H1 (cell line): ENCODE data around the gene CCSER2. TPM values are rescaled to one million over a fixed set of nuclear protein-coding genes. Genes with fewer than 3 reads are reported as not detected.

Experiments
- CTCF ChIA-PET: fragments of 300-600 bp; sonication (Branson Sonifier 250); formaldehyde crosslinking; loops from one replicate; lab custom pipeline; 2021; ENCODE audit not compliant: partially characterized antibody; lab: Charles Lee
- POLR2A ChIA-PET: fragments of 300-600 bp; sonication (Branson Sonifier 250); formaldehyde crosslinking; loops from one replicate; lab custom pipeline; 2021; ENCODE audit warnings: inconsistent platforms; ENCODE audit not compliant: partially characterized antibody; lab: Charles Lee
- DNase-seq, 2 experiments: peaks; one replicate each; pipeline versions ENCODE4 v3.0.0 to v3.0.0-alpha.2; 2010 to 2022; ENCODE audit warnings: low spot score in 2 of 2, low read depth in 1 of 2, mixed read lengths in 1 of 2
- FAIRE-seq: peaks from 2 replicates; lab custom pipeline; 2011; peaks lifted over from hg19 to GRCh38; lab: Jason Lieb, UNC
- H2AFZ ChIP-seq: 2 replicates; pipeline ENCODE4 v1.8.1; 2012; ENCODE audit warnings: low read length, inconsistent platforms
- H2AK5ac ChIP-seq: 2 replicates; pipeline ENCODE4 v1.6.1; 2013; ENCODE audit warnings: low read depth, low read length
- H2BK120ac ChIP-seq: replicated peaks from 2 replicates; pipeline ENCODE3; 2013; ENCODE audit warnings: low read depth, low read length, inconsistent platforms
- H2BK12ac ChIP-seq: 2 replicates; pipeline ENCODE4 v1.6.1; 2013; ENCODE audit warnings: low read depth, low read length
- H2BK15ac ChIP-seq: 2 replicates; pipeline ENCODE4 v1.6.1; 2013; ENCODE audit warnings: low read length
- H2BK20ac ChIP-seq: 2 replicates; pipeline ENCODE4 v1.6.1; 2013; ENCODE audit warnings: low read length
- H2BK5ac ChIP-seq: 2 replicates; pipeline ENCODE4 v1.6.1; 2013; ENCODE audit warnings: low read depth, low read length
- H3K14ac ChIP-seq: 2 replicates; pipeline ENCODE4 v1.6.1; 2013; ENCODE audit warnings: inconsistent platforms; ENCODE audit not compliant: insufficient read length
- H3K18ac ChIP-seq: 2 replicates; pipeline ENCODE4 v1.6.1; 2013; ENCODE audit warnings: low read length; ENCODE audit errors: extremely low read depth
- H3K23ac ChIP-seq: 2 replicates; pipeline ENCODE4 v1.6.1; 2013; ENCODE audit warnings: inconsistent platforms; ENCODE audit not compliant: insufficient read length
- H3K23me2 ChIP-seq: 2 replicates; pipeline ENCODE4 v1.6.1; 2013; ENCODE audit warnings: low read depth, low read length
- H3K27ac ChIP-seq: 2 replicates; pipeline ENCODE4 v1.6.1; 2011; ENCODE audit warnings: low read depth, low read length, inconsistent platforms
- H3K27me3 ChIP-seq, 4 experiments: replicated peaks in 1 of 4; 1 replicate in 1 of 4; 2 replicates in 3 of 4; pipeline versions ENCODE4 v1.6.1 to v1.8.1; 2011 to 2013; ENCODE audit warnings: low read length in 3 of 4, mild to moderate bottlenecking in 3 of 4, inconsistent platforms in 2 of 4, mixed read lengths in 2 of 4, moderate library complexity in 1 of 4; ENCODE audit not compliant: control insufficient read depth in 3 of 4, insufficient read depth in 3 of 4; ENCODE audit errors: extremely low read depth in 1 of 4
- H3K36me3 ChIP-seq, 4 experiments: 2 replicates each; pipeline versions ENCODE4 v1.6.1 to v1.8.1; 2011 to 2013; ENCODE audit warnings: mild to moderate bottlenecking in 4 of 4, low read length in 3 of 4, moderate library complexity in 2 of 4, control low read depth in 1 of 4, inconsistent platforms in 1 of 4; ENCODE audit not compliant: insufficient read depth in 4 of 4, control insufficient read depth in 2 of 4
- H3K4ac ChIP-seq: replicated peaks from 2 replicates; pipeline ENCODE3; 2013; ENCODE audit warnings: low read length, low read depth, mixed read lengths, inconsistent platforms; ENCODE audit not compliant: insufficient read length
- H3K4me1 ChIP-seq, 4 experiments: replicated peaks in 1 of 4; 1 replicate in 1 of 4; 2 replicates in 3 of 4; pipeline versions ENCODE4 v1.6.1 to v1.8.1; 2011 to 2013; ENCODE audit warnings: low read length in 3 of 4, inconsistent platforms in 2 of 4, mixed read lengths in 1 of 4; ENCODE audit not compliant: insufficient read depth in 4 of 4, control insufficient read depth in 3 of 4
- H3K4me2 ChIP-seq, 2 experiments: 2 replicates each; pipeline versions ENCODE4 v1.6.1 to v1.8.1; 2011 to 2013; ENCODE audit warnings: low read depth in 2 of 2, low read length in 2 of 2, control low read depth in 1 of 2, inconsistent platforms in 1 of 2, mild to moderate bottlenecking in 1 of 2; ENCODE audit not compliant: insufficient read depth in 1 of 2
- H3K4me3 ChIP-seq, 4 experiments: fragments of 200-600, 300-600 bp in 1 of 4; sonication (generic), shearing (Covaris generic), sonication (Bioruptor Twin) in 1 of 4; 2 replicates each; pipeline versions ENCODE4 v1.5.1 to v1.8.1; 2011 to 2016; ENCODE audit warnings: low read length in 4 of 4, low read depth in 3 of 4, control low read depth in 2 of 4, inconsistent platforms in 2 of 4, mild to moderate bottlenecking in 2 of 4, mixed read lengths in 1 of 4, moderate library complexity in 1 of 4; ENCODE audit not compliant: insufficient read depth in 2 of 4; ENCODE audit errors: extremely low read depth in 1 of 4
- H3K56ac ChIP-seq: replicated peaks from 2 replicates; pipeline ENCODE3; 2013; ENCODE audit warnings: low read depth, mild to moderate bottlenecking, mixed read lengths, low read length, inconsistent platforms; ENCODE audit not compliant: insufficient read length
- H3K79me1 ChIP-seq: 2 replicates; pipeline ENCODE4 v1.6.1; 2013; ENCODE audit warnings: low read depth, low read length, control low read depth
- H3K79me2 ChIP-seq, 2 experiments: 2 replicates each; pipeline versions ENCODE4 v1.6.1 to v1.8.1; 2012 to 2013; ENCODE audit warnings: low read length in 2 of 2, mild to moderate bottlenecking in 2 of 2, inconsistent platforms in 1 of 2; ENCODE audit not compliant: insufficient read depth in 2 of 2, control insufficient read depth in 1 of 2
- H3K9ac ChIP-seq, 4 experiments: replicated peaks in 1 of 4; 1 replicate in 1 of 4; 2 replicates in 3 of 4; pipeline versions ENCODE4 v1.6.1 to v1.8.1; 2011 to 2013; ENCODE audit warnings: low read depth in 3 of 4, low read length in 3 of 4, control low read depth in 2 of 4, mild to moderate bottlenecking in 2 of 4, moderate library complexity in 2 of 4, inconsistent platforms in 1 of 4; ENCODE audit errors: extremely low read depth in 1 of 4
- H3K9me3 ChIP-seq, 2 experiments: 2 replicates each; pipeline versions ENCODE4 v1.6.1 to v1.8.1; 2012 to 2013; ENCODE audit warnings: mild to moderate bottlenecking in 2 of 2, moderate library complexity in 2 of 2, control low read depth in 1 of 2, inconsistent platforms in 1 of 2, low read depth in 1 of 2, low read length in 1 of 2, mixed read lengths in 1 of 2; ENCODE audit not compliant: insufficient read depth in 2 of 2
- H4K20me1 ChIP-seq, 2 experiments: replicated peaks in 1 of 2; 2 replicates each; pipeline versions ENCODE3 to v1.8.1; 2011 to 2013; ENCODE audit warnings: inconsistent platforms in 2 of 2, low read length in 2 of 2, mild to moderate bottlenecking in 1 of 2; ENCODE audit not compliant: insufficient read depth in 2 of 2, control insufficient read depth in 1 of 2
- H4K5ac ChIP-seq: 2 replicates; pipeline ENCODE4 v1.6.1; 2013; ENCODE audit warnings: low read length, low read depth, mixed read lengths, inconsistent platforms; ENCODE audit not compliant: insufficient read length
- H4K8ac ChIP-seq: 2 replicates; pipeline ENCODE4 v1.8.0; 2013; ENCODE audit warnings: mild to moderate bottlenecking, moderate library complexity, low read length, inconsistent platforms; ENCODE audit not compliant: insufficient read depth; ENCODE audit errors: extremely low read depth
- H4K91ac ChIP-seq: replicated peaks from 2 replicates; pipeline ENCODE3; 2013; ENCODE audit warnings: low read length, mixed read lengths, inconsistent platforms; ENCODE audit not compliant: insufficient read length
- NANOG ChIP-seq: IDR thresholded peaks from 2 replicates; pipeline ENCODE4 v1.6.1; 2011; ENCODE audit warnings: low read length, low read depth, mild to moderate bottlenecking, inconsistent platforms; ENCODE audit not compliant: insufficient read depth, poor library complexity, severe bottlenecking
- WGBS, 2 experiments: shearing (Covaris generic) in 1 of 2; methylation state at CpG; one replicate each; pipeline versions ENCODE4 v1.1.6 to v1.1.7; 2013 to 2015; ENCODE audit warnings: low lambda C conversion rate in 2 of 2, mixed read lengths in 2 of 2, inconsistent platforms in 1 of 2, low coverage in 1 of 2, missing lambda C conversion rate in 1 of 2; ENCODE audit not compliant: insufficient replicate concordance in 2 of 2, insufficient coverage in 1 of 2, insufficient read length in 1 of 2; ENCODE audit errors: extremely low coverage in 1 of 2, missing lambda C conversion rate in 1 of 2; 5-methylcytosine and 5-hydroxymethylcytosine counted together
- polyA plus RNA-seq, 7 experiments: library from polyadenylated mRNA; depleted of rRNA in 3 of 7; stranded (reverse) in 5 of 7; unstranded in 2 of 7; fragments of >200 nt in 5 of 7; fragments of 200-250 nt in 2 of 7; gene quantifications; 1 replicate in 5 of 7; 2 replicates in 1 of 7; 4 replicates in 1 of 7; pipeline versions ENCODE4 v1.2.1 to v1.2.3, GENCODE V29; 2011 to 2013; ENCODE audit warnings: missing spikeins in 2 of 7, mixed read lengths in 2 of 7
- total RNA-seq: library from RNA; stranded (reverse); fragmentation: NEBNext Ultra II Directional; extraction: Animal tissue kit (Norgen Biotek cat#: 25700); gene quantifications from 2 replicates; pipeline ENCODE4 v1.2.1, GENCODE V29; 2021

CCSER2 gene
- total and polyA plus RNA-seq, 2 of the 8 experiments (the other 6 are each of a cell fraction or from before 2014, with no cell fraction given): 6.9 to 30.5 TPM

GRCh38 chr10:84540022-84540616, 211.7 kb downstream of the CCSER2 start:
- H2AFZ ChIP-seq: no peak overlapping the region
- H3K9me3 ChIP-seq: no peaks in the 10 kb centered on the region
- H2BK12ac ChIP-seq: no peak overlapping the region
- H3K36me3 ChIP-seq: no peaks in the 10 kb centered on the region
- FAIRE-seq (no peak), DNase-seq (no peak)
- no peak overlapping the region for H3K9ac ChIP-seq
- POLR2A ChIA-PET: interaction anchor here (0.8 kb wide), 1 partner anchor 263 kb away, joined by 3 read pairs; no protein-coding TSS in a partner anchor
- no peak overlapping the region for H2BK120ac ChIP-seq
- H4K91ac ChIP-seq: no peak overlapping the region
- H3K23me2 ChIP-seq: no peaks in the 10 kb centered on the region; the same call in 1 of the 2 replicates
- no peak overlapping the region for H3K23ac ChIP-seq
- H3K4ac ChIP-seq: no peak overlapping the region
- no peak overlapping the region for H3K27ac ChIP-seq
- no peak overlapping the region for H3K14ac ChIP-seq
- H3K27me3 ChIP-seq: peaks cover 0 to 4% (median 0%) of the 10 kb centered on the region in 4 experiments; a peak in 3 of 7 replicates
- H4K20me1 ChIP-seq: no peaks in the 10 kb centered on the region
- no peak overlapping the region for H2BK15ac ChIP-seq
- no peak overlapping the region for H4K8ac ChIP-seq
- H3K4me1 ChIP-seq: peaks cover 2 to 10% (median 8%) of the 10 kb centered on the region in 4 experiments; a peak in 6 of 7 replicates
- no peak overlapping the region for H2BK20ac ChIP-seq
- no peak overlapping the region for H2BK5ac ChIP-seq
- H2AK5ac ChIP-seq: no peak overlapping the region
- WGBS, 2 experiments: 60% methylated on average over 8 of the region's 8 CpGs; no CpG with 5 or more reads in 1 of the 2 experiments
- H3K79me2 ChIP-seq: no peaks in the 10 kb centered on the region
- H3K18ac ChIP-seq: no peak overlapping the region
- H3K4me3 ChIP-seq: peak overlapping the region in 1 of 4 experiments; percentile 60; a peak in 1 of 8 replicates
- TF ChIP-seq NANOG: no peak
- no peak overlapping the region for H3K56ac ChIP-seq
- peak overlapping the region; percentile 48 to 75; a peak in 2 of 4 replicates for H3K4me2 ChIP-seq
- H4K5ac ChIP-seq: no peak overlapping the region
- CTCF ChIA-PET: interaction anchor here (0.7 to 26.4 kb wide), 68 partner anchors 10 to 1397 kb away, joined by 3 to 558 read pairs (median 4); no protein-coding TSS in a partner anchor
- no peaks in the 10 kb centered on the region for H3K79me1 ChIP-seq
